ENCODE data around the gene HMGN1.

Gene HMGN1

DNA sequence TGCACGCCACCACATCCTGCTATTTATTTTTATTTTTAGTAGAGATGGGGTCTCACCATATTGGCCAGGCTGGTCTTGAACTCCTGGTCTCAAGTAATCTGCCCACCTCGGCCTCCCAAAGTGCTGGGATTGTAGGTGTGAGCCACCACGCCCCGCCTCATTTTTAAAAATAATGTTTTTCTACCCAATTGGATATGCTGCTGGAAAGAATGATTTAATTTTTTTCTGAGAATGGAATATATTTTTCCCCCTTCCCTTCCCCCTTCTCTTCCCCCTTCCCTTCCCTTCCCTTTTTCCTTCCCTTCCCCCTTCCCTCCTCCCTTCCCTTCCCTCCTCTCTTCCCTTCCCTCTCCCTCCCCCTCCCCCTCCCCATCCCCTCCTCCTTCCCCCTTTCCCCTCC is 17.7 kb upstream of the HMGN1 start:
- no peak for DNase-seq

DNA sequence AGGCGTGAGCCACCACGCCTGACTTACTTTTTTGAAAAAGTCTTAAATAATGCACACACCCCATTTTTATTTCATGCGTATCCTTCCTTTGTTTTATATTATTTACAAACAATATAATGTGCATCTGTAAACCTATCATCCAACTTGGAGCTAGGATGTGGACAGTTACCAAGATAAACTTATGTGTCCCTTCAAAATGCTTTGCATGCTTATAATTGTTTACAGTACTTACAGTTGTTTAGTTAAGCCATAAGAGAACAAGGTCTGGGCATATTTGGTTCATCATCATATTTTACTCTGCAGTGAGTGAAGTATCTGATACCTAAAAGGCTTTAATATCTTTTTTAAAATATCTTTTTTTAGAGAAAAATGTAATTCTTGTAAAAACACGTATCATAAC is 16.1 kb upstream of the HMGN1 start:
- DNase-seq, result no peak

DNA sequence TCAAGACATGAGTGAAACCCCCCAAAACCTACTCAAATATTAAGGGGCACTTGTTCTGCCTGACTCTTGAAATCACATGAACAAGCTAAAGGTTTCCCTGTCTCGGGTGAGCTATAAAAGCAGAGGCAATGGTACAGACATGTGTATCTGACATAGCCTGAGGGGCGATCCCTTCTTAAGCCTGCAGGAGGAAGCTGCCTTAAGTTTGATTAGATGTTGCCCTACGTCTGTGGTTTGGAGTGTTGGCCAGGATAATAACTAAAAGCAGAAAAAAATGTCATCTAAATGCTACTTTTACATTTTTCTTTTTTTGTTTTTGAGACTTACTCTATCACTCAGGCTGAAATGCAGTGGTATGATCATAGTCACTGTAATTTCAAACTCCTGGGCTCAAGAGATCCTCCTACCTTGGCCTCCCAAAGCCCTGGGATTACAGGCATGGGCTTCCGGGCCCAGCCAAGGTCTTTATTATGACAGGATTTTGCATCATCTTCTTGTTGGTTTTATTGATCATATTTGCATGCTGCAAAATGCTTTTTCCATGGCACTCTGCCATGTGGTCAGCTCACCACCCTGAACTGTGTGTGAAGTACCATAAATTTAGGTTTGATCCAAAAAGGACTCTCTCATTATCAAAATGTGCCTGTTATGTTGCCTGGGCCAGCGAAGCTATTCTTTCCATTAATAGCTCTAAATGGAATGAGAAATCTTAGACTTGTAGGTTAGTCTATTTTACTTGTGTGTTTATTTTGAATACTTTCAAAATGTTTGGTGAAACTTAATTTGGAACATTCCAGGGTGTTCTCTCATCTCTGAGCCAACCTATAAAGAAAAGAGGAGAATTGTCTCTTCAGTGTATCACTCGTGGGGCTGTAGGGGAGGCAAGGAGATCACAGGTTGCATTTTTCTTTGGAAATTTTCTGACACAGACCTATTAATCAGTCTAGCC is 15.0 kb upstream of the HMGN1 start:
- DNase-seq, result no peak

DNA sequence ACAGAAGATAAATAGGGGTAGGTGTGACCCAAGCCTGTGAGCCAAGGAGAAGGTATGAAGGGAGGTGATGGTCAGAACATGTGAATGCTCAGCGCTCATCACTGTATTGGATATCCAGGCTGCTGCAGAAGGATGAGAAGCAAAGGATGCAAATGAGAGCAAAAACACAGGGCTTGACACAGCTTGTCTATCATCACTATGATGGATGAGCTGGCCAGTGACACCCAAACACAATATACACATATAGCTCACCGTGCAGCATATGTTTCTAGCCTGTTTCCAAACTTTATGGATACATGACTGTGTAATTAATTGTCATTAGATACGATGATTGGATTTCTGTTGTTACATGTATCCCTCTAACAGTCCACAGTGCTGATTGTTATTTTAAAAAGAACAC is 13.8 kb upstream of the HMGN1 start:
- no peak for DNase-seq

DNA sequence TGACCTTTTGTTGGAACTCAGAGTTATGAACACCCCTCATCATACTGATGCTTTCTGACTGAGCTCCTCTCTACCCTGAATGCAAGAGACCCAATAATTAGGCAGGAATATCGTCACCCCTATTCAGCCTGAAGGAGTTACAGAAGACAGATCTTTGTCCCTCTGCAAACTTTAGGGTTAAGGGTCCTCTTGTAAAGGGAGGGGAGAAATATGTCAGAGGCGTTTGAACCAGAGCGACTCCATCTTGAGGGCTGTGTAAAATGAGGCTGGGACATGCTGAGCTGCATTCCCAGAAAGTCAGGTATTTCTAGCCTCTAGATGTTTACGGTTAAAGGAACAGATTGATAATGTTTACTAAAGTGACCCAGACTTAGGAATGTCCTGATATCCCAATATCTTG is 10.5 kb upstream of the HMGN1 start:
- no peak for DNase-seq

DNA sequence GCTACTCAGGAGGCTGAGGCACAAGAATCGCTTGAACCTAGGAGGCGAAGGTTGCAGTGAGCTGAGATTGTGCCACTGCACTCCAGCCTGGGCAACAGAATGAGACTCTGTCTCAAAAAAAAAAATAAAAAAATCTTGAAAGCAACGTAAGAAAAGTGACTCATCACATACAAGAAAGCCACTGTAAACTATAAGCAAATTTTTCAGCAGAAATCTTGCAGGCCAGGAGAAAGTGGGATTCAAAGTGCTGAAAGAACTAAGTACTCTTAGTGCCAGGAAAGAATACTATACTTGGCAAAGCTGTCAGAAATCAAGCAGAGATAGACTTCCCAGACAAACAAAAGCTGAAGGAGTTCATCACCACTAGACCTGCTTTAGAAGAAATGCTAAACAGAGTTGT is 4.4 kb upstream of the HMGN1 start:
- peak; percentile 32 for DNase-seq

DNA sequence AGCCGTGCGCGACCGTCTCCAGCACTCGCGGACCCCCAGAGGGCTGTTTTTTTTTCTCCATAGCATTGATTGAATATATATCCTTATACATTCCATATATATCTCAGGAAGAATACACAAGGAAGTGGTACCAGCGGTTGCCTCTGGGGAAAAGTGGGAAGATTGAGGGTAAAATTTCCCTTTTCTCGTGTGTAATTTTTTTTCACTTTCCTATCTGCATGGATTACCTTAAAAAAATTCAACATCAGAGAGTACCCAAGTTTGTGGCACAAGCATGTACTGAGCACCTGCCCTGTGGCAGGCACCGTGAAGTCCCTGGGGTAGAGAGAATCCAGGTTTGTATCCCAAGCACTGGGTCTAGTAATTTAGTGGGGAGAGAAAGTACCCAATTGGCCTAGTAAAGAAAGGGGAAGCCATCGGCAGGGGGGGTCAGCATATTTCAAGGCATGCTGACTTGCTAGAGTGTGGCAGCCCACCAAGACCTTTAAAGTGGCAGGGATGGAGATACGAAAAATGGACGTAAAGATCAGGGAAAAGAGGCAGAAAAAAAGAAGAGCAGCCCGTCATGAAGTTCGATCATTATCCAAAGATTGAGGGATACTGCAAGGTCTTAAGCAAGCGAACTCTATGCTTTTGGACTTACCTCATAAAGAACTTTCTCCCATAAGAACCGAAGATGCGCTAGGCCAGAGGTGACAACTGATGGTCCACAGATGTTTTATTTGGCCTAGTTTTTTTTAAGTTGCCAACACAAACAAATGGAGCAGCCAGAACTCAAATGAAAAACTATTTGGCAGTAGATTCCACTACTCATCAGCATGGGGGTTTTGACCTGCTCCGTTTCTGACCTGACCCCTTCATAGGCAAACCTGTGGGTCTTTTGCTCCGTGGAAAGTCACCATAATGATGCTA is 1.5 kb upstream of the HMGN1 start:
- no peak for DNase-seq

DNA sequence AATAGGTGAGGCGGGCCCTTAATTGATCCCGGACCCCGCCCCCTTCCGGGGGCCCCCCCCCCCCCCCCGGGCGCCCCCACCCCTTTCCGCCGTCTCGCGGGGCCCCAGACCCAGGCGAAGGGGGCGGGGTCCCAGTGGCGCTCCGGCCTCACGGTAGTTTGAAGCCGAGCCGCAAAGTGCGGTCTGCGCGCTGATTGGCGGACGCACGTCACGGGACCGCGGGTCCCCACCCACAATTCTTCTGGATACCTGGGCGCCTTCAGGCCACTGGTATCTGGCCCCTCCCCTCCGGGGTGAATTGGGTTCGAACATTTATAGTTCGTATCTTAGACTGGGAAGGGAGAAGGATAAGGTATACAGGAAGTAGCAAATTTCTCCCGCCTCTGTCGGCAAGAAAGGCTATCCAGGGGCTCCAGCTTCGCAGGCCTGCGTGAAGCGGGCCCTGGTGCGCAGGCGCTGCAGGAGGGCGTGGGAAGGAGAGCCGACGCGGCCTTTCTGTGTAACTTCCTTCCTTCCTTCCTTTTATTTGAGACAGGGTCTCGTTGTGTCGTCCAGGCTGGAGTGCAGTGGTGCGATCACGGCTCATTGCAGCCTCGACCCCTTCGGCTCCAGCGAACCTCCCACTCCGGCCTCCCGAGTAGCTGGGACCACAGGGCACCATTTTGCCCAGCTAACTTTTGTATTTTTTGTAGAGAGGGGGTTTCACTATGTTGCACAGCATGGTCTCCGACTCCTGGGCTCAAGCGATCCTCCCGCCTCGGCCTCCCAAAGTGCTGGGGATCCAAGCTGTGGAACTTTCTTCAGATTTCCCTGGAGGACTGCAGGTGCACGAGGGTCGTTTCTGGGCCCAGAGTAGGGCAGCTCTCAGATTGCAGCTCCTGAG is 564 bp upstream of the HMGN1 start:
- DNase-seq, result peak; percentile 90

DNA sequence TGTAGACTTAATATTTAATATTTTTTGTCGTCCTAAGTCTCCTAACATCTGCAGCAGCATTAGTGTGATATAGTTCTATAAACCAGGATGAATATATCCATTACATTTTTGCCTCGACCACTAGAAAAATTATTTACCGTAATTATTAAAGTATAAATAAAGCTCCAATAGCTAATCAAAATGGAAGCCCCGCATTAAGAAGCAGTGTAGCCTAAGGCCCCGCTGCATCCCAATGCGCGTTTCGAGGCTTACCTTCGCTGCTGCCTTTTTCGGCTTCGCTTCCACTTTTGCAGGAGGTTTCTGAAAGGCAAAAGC is 891 bp downstream of the HMGN1 start:
- DNase-seq, result peak; percentile 36

DNA sequence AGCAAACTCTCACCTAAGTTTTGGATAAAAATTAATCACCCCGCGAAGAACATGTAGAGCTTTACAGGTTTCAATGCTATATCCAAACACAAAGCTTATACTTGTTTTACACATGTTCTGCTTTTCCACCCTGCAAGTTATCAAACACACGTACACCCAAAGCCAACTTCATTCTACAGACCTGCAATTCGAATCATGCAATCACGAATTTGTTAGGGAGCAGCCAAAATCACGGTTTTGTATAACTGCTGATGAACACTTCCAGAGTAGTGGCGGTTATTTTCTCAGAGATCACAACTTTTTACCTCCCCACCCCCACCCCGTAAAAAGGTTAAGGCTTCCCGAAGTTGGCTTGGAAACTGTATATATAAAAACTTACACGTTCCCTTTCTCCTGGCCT is 1.4 kb downstream of the HMGN1 start:
- no peak for DNase-seq

DNA sequence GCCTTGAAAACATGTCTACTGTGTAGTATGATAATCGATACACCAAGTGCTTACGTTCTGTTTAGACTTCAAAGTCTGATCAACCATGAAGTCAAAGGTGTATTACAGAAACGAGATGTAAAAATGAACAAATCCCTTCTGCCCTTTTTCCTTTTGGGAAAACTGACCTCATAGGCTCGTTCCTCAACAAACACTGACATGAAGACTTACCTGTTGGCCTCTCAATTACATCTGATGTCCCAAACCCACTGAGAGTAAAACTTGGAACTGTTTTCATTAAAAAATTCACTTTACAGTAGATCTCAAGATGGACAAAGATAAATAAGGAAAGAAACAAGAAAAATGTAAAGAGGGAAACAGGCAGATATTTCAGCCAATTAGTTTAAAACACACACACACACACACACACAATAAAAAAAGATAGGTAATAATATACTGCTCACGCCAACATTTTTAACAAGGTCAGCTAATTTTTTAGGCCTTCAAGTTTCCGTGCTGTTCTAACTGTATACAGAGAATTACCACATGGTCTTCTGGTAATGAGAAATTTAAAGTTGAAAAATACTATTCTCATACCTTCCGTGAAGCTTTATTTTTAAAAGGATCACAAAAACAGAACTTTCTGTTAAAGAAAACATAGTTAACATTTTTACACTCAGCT is 2.1 kb downstream of the HMGN1 start:
- DNase-seq, result no peak

DNA sequence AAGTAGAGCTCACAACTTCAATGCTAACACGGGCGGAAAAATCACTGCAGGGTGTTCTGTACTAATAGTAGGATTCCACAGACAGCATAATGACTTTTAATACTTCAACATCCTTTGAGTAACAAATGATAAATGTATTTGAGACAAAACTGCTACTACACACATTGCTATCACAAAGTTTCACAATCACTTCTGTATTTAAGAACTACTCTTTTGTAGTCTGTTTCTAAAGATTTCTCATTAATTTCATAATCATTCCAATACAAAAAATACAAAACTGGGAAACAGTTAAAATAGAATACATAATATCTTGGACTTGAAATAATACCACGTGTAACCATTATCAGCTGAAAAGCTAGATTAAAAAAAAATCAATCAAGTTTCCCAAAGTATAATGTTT is 2.7 kb downstream of the HMGN1 start:
- no peak for DNase-seq

DNA sequence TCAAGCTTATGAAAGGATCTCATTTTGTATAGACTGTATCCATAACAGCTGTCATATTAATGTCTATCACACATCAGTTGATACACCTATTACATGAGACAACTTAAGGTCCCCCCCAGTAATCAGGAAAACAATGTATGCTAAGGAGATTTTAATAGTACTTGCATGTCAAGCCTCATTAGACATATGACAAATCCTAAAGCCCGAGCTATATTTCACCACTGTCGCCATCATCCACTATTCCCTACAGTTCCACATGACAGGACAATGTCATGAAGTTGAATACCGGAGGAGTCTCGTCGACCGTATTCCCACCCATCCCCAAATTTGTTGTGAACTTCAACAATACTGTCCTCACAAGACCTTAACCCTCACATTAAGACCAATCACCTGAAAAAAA is 3.4 kb downstream of the HMGN1 start:
- DNase-seq, result no peak

DNA sequence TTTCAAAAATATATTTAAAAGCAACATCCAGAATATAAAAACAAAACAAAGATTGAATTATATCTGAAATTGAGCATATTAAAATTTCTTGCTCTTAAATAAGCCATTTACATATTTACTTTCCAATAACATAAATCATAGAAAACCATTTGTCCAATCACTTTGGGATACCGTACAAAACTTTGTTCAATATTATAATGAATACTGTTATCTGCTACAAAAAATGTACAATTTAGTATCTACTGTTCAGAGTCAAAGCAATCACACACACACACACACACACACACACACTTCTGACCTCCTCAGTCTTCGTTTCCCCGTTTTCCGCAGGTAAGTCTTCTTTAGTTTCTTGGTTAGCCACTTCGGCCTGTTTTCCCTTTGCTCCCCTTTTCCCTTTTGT is 4.0 kb downstream of the HMGN1 start:
- no peak for DNase-seq

DNA sequence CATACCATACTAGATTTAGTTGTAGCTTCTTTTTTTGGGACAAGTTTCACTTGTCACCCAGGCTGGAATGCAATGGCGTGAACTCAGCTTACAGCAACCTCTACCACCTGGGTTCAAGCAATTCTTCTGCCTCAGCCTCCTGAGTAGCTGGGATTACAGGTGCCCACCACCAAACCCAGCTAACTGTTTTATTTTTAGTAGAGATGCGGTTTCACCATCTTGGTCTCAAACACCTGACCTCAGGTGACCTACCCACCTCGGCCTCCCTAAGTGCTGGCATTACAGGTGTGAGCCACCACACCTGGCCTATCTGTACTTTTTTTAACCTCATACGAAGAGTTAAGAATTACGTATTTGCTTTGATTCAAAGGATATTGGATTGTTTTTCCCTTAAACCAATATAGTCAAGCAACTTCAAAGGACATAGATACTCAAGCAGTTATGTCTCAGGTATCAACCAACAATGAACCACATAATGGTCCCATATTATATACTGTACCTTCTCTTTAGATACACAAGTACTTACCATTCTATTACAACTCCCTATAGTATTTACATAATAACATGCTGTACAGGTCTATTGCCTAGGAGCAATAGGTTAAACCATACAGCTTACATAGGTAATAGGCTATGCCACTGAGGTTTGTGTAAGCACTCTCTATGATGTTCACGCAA is 7.5 kb downstream of the HMGN1 start:
- DNase-seq, result no peak

DNA sequence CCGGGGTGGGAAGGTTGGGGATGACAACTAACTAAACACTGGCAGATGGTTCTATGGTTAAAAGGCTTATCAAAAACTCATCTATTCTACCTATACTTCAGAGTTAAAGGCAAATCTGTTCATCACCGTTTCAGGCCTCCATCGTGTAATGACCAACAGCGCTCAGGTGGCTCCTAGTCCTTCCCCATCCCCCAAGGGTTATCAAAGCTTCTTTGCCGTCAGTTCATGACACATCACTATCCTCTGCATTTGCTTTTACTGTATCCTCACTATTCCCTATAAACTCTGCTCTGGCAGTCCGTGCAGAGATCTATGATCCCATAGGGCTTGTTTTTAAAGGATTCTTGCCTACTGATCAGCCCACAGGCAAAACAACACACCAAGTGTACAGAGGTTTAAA is 8.2 kb downstream of the HMGN1 start:
- no peak for DNase-seq

DNA sequence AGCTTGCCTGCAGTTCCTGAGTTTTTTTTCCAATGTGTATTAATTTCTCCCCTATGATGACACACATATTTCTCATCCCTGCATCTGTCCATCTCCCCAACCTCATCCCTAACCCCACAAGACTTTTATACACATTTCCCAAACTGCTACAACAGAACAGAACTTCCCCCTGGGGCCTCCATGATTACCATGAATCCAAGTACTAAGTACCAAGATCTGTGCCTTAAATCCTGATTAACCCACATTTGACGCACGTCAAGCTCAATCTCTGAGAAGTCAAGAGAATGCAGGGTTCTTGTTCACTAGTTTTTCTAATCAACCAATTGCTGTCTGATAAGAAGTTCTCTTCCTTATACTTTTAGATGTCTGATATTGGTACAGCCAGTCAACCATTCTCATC is 9.7 kb downstream of the HMGN1 start:
- DNase-seq, result no peak

DNA sequence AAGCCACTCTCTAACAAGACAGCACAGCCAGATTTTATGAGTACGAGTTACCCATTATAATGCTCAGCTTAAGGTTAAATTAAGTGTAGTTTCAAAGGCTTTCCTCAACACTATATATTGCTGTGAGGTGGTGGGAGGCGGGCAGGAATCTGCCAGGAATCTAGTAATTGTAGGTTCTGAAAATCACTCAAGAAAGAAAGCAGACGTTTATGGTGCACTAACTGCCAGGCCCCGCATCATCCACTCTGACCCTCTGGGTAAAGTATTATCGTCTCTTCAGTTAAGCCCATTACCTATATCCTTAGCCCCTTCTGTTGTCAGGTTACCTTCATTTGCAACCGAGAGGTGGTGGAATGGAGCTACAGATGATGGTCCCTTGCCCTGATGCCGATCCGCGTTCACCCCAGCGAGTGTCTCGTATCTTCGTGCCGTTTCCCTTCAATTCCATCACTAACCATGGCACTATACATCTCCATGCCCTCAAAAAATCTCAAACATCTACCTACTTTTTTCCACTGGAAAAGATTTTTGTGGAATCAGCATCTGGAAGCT is 12.4 kb downstream of the HMGN1 start:
- no peak for DNase-seq

DNA sequence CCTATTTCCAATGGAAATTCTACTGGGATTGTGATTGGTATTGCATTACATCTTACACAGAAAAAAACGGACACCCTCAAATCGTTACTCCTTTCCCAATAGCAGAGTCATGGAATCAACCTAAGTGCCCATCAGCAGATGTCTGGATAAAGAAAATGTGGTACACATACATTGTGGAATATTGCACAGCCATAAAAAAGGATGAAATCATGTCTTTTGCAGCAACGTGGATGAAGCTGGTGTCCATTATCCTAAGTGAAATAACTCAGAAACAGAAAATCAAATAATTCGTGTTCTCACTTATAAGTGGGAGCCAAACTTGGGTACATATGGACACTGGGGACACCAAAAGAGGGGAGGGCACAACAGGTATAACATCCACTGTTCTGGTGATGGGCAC is 14.3 kb downstream of the HMGN1 start:
- no peak for DNase-seq

DNA sequence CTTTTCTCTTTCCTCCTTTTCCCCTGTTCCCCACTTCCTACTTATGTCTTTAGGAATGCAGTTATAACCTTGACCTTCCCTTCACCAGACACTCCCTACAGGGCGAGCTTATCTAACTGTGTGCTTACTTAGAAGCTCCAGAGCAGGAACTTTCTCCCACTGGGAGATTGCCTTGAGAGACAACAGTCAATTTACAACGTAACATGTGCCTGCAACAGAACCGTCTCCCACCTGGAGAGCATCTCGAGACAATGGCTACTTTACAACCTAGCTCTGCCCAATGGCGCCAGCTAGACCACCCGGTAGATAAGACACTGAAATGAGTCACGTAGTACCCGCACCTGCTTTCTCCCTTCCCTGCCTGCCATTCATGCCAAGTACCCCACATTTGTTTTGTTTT is 16.7 kb downstream of the HMGN1 start:
- DNase-seq, result no peak

DNA sequence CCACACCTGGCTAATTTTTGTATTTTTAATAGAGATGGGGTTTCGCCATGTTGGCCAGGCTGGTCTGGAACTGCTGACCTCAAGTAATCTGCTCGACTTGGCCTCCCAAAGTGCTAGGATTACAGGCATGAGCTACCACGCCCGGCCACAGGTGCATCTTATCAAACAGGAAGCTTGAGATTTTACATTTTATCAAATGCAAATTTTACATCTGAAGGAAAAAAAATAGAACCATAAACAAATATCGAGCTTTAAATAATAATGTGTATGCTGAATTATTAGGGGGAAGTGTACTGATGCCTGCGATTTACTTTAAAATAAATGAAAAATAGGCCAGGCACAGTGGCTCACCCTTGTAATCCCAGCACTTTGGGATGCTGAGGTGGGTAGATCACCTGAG is 18.9 kb downstream of the HMGN1 start:
- DNase-seq, result no peak

DNA sequence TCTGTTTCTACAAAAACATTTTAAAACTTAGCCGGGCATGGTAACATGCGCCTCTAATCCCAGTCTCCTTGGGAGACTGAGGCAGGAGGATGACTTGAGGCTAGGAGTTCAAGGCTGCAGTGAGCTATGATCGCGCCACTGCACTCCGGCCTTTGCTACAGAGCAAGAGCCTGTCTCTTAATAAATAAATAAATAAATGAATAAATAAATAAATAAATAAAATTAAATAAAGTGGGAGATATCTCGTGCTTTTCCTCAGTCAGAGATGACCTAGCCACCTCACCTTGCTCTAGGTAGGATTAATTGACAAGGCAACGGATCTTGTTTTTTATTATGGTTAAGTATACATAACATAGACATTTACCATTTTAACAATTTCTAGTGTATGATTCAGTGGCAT is 21.2 kb downstream of the HMGN1 start:
- DNase-seq, result no peak

Data from HCEC 1CT (cell line).